Activated naive CD4-positive, alpha-beta T cell treated with anti-CD3 and anti-CD28 coated beads, Interleukin-2, amount 50 U/mL, for 72 hours (primary cell): ENCODE results near the gene AFAP1. TPM values are rescaled to one million over a fixed set of nuclear protein-coding genes. Genes with fewer than 3 reads are reported as not detected.

ENCODE experiments used
- ATAC-seq, 2 donors: fragments of 150-1000 bp; cut with Tn5 transposase; 2 replicates each; pipeline ENCODE4 v1.10.0; 2021; ENCODE audit warnings: mild to moderate bottlenecking in 2 of 2, moderate library complexity in 2 of 2
- DNase-seq, 2 donors: peaks; one replicate each; pipeline ENCODE4 v3.0.0; 2021 to 2022; ENCODE audit warnings: low spot score in 2 of 2
- H3K27ac Mint-ChIP-seq, 2 donors: one replicate each; pipeline ENCODE4 v1.8.0; 2022; ENCODE audit warnings: mild to moderate bottlenecking in 2 of 2, mixed read lengths in 2 of 2
- H3K36me3 Mint-ChIP-seq, 2 donors: one replicate each; pipeline ENCODE4 v1.8.0; 2022; ENCODE audit warnings: mixed read lengths in 2 of 2
- H3K9me3 Mint-ChIP-seq, 2 donors: one replicate each; pipeline ENCODE4 v1.8.0; 2022; ENCODE audit warnings: mixed read lengths in 2 of 2
- total RNA-seq, 2 donors: library from RNA; stranded (reverse); gene quantifications; one replicate each; pipeline ENCODE4 v1.2.3, GENCODE V29; 2022

AFAP1 gene, protein sequence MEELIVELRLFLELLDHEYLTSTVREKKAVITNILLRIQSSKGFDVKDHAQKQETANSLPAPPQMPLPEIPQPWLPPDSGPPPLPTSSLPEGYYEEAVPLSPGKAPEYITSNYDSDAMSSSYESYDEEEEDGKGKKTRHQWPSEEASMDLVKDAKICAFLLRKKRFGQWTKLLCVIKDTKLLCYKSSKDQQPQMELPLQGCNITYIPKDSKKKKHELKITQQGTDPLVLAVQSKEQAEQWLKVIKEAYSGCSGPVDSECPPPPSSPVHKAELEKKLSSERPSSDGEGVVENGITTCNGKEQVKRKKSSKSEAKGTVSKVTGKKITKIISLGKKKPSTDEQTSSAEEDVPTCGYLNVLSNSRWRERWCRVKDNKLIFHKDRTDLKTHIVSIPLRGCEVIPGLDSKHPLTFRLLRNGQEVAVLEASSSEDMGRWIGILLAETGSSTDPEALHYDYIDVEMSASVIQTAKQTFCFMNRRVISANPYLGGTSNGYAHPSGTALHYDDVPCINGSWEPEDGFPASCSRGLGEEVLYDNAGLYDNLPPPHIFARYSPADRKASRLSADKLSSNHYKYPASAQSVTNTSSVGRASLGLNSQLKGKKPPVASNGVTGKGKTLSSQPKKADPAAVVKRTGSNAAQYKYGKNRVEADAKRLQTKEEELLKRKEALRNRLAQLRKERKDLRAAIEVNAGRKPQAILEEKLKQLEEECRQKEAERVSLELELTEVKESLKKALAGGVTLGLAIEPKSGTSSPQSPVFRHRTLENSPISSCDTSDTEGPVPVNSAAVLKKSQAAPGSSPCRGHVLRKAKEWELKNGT
- 10 to 100 TPM; 10.2 to 41.9 TPM for total RNA-seq

DNA sequence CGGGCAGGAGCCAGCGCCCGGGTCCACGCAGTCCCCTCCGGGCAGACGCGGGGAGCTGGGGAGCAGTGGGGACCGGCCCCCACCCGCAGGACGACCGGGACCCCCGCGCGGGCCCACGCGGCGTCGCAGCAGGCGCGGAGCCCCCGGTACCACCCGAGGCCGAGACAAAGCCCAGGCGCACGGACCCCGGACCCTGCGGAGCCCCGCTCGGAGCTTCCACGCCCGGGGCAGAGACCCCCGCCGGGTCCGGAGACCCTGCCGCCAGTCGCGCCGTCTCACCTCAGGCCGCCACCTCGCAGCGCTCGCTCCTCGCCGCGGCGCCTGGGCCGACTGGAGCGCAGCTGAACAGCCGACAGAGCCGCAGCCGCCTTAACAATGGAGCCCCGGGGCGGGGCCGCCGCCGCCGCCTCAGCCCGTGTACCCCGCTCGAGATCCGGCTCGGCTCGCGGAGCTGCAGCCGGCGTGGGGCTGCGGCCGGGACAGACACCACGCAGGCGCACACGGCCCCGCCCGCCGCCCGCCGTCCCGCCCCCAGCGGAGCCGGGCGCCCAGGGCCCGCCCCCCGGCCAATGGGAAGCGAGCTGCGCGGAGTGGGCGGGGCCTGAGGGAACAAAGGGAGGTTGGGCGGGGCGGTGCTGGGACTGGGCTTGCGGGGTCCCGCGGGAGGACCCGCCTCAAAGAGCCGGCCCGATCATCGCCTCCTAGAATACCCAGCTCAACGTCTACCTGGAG is at the start of gene AFAP1:
Gene AFAP1, minus strand, starts transcription at position 485 of the 732 bp plus-strand sequence. CDS start 67,783 bp downstream, outside the sequence.
- H3K9me3 Mint-ChIP-seq = no peaks in the 10 kb centered on the region
- H3K27ac Mint-ChIP-seq = no peak within 1 kb of the TSS
- DNase-seq (peak; percentile 88 to 94), ATAC-seq (peak; percentile 95 to 96)
- H3K36me3 Mint-ChIP-seq = peaks cover 0 to 13% of the 10 kb centered on the region in 2 donors

DNA sequence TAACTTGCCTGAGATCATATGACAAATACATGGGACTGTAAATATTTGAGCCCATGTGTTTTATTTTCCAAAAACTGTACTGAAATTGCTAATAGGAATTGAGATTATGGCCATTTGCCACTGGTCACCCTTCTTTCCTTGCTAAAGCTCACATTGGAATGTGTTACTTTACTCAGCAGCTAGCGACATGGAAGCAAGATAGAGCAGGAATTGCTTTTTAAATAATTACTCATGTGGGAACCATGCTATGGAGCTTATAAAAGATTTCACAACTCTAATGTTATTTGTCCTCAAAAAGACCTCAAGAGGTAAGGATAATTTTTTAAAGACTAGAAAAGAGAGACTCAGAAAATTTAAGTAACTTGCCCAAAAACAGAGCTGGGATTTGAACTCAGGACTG is 48.8 kb upstream of the AFAP1 start:
- ATAC-seq (no peak), DNase-seq (no peak)
- H3K9me3 Mint-ChIP-seq = no peaks in the 10 kb centered on the region
- H3K36me3 Mint-ChIP-seq = peaks cover 0 to 5% of the 10 kb centered on the region in 2 donors
- no peak overlapping the region for H3K27ac Mint-ChIP-seq

- Mint-ChIP-seq H3K9me3 (no peaks in the 10 kb centered on the region), H3K27ac (no peak overlapping the region), H3K36me3 (peaks cover 0 to 5% of the 10 kb centered on the region in 2 donors)
- ATAC-seq = peak; percentile 74 to 79
- DNase-seq = peak in 1 of 2 donors; percentile 83
These were observed 47.7 kb upstream of the AFAP1 start for GRCh38 chr4:7987148-7987989.

GRCh38 chr4:7985891-7986441 is 46.3 kb upstream of the AFAP1 start:
- no peaks in the 10 kb centered on the region for H3K9me3 Mint-ChIP-seq
- ATAC-seq (no peak), DNase-seq (no peak)
- H3K36me3 Mint-ChIP-seq = peaks cover 0 to 5% of the 10 kb centered on the region in 2 donors
- peak overlapping the region in 1 of 2 donors; percentile 5 for H3K27ac Mint-ChIP-seq

DNA sequence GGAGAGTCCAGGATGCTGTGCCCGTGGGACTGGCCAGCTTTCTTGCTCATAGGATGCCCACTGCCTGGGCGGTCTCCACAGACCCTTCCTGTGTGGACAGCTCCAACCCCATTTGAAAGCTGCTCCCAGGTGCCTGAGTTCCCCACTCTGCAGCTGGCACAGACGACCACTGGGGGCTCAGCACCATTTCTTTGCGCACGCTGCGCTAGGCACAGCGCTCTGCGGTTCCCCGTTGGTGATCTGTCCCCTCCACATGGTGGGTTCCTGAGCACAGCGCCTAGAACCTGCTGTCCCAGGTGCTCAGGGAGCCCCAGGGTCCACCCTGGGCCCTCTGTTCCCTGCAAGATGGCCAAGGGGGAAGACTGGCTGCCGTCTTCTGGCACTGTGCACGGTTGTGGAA is 45.4 kb upstream of the AFAP1 start:
- Mint-ChIP-seq H3K27ac (no peak overlapping the region), H3K9me3 (no peaks in the 10 kb centered on the region), H3K36me3 (peaks cover 0 to 5% of the 10 kb centered on the region in 2 donors)
- no peak for DNase-seq
- no peak for ATAC-seq

- no peaks in the 10 kb centered on the region for H3K36me3 Mint-ChIP-seq
- H3K27ac Mint-ChIP-seq = no peak overlapping the region
- DNase-seq (no peak), ATAC-seq (no peak)
- no peaks in the 10 kb centered on the region for H3K9me3 Mint-ChIP-seq
These were observed 44.7 kb upstream of the AFAP1 start for GRCh38 chr4:7984286-7984925.

GRCh38 chr4:7983296-7983695 is 43.6 kb upstream of the AFAP1 start:
- no peaks in the 10 kb centered on the region for H3K36me3 Mint-ChIP-seq
- no peak for ATAC-seq
- no peaks in the 10 kb centered on the region for H3K9me3 Mint-ChIP-seq

GRCh38 chr4:7981738-7982394 is 42.2 kb upstream of the AFAP1 start:
- H3K27ac Mint-ChIP-seq = no peak overlapping the region
- DNase-seq (no peak), ATAC-seq (no peak)
- H3K9me3 Mint-ChIP-seq = no peaks in the 10 kb centered on the region
- H3K36me3 Mint-ChIP-seq = no peaks in the 10 kb centered on the region

More at GRCh38 chr4:7983296-7983695, 43.6 kb upstream of the AFAP1 start:
- no peak for DNase-seq
- peak overlapping the region in 1 of 2 donors; percentile 84 for H3K27ac Mint-ChIP-seq

DNA sequence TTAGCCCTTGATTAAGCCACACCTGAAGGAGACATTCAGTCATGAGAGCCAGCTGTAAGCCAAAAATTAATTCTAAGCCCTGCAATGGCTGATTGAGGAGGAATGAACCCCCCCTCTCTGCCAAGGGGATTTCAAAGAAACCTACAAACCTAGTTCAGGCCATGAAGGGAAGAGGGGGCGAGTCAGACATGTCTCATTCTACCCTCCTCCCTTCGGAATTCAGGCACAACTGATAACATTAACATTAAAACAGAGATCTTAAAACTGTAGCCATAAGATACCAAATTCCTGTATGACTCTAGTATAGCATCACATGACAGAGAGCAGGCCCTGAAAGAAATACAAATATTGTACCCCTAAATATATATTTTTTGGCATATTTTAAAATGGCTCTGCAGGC is 40.4 kb upstream of the AFAP1 start:
- DNase-seq = no peak
- no peak for ATAC-seq
- H3K27ac Mint-ChIP-seq = peak overlapping the region in 1 of 2 donors; percentile 86
- no peaks in the 10 kb centered on the region for H3K9me3 Mint-ChIP-seq
- no peaks in the 10 kb centered on the region for H3K36me3 Mint-ChIP-seq

- H3K27ac Mint-ChIP-seq = peak overlapping the region in 1 of 2 donors; percentile 86
- no peaks in the 10 kb centered on the region for H3K36me3 Mint-ChIP-seq
- ATAC-seq = no peak
- DNase-seq = no peak
- no peaks in the 10 kb centered on the region for H3K9me3 Mint-ChIP-seq
These were observed 39.9 kb upstream of the AFAP1 start for GRCh38 chr4:7979652-7979968.

DNA sequence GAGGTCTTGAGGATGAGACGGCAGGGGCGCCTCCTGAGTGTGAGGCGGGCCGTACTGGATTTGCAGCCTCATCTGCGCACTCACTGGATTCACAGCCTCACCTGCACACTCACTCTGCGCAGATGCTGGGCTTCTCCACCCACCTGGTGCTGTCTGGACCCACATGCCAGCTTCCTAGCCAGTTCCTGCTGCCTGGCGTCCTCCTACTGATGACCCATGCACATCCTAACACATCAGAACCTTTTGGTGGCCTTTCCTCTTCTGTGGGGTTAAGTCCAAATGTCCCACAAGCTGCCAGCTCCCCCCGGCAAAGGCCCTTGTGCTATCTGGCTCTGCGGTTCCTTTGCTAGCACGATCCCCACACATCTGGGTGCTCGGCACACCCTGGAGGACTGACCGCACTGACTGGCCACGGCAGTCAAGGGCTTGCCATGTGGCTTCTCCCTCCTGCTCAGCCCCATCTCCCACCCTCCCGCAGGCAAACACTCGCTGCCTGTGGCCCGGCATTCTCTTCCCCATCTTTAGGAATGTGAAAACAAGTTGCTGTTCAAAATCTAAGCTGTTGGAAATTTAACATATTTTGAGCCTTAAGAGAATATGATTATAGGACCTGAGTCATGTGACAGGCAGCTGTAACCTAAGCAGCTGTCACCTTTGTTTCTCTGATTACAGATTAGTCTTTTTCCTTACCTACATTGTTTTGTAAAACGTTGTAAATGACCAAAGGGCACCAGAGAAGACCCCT is 39.4 kb upstream of the AFAP1 start:
- no peak for DNase-seq
- ATAC-seq = no peak
- Mint-ChIP-seq H3K9me3 (no peaks in the 10 kb centered on the region), H3K36me3 (no peaks in the 10 kb centered on the region), H3K27ac (no peak overlapping the region)

DNA sequence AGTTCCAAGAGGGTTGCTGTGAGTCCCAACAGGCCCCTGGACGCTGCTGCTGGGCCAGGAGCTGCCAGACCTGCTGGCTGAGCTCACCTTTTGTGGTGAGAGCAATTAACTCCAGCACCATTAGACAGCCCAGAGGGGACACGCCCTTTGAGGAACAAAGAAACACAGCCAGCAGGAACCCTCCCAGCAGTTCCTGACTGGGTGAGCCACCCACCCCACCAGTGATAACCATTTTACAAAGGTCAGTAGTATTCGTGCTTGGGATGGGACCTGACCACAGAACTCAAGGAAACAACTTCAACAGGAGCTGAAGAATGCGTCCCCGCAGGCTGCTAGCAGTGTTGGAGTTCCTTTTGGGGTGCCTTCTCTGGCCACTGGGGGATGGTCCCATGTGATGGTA is 38.8 kb upstream of the AFAP1 start:
- no peaks in the 10 kb centered on the region for H3K9me3 Mint-ChIP-seq
- no peak overlapping the region for H3K27ac Mint-ChIP-seq
- DNase-seq = no peak
- no peak for ATAC-seq
- no peaks in the 10 kb centered on the region for H3K36me3 Mint-ChIP-seq

DNA sequence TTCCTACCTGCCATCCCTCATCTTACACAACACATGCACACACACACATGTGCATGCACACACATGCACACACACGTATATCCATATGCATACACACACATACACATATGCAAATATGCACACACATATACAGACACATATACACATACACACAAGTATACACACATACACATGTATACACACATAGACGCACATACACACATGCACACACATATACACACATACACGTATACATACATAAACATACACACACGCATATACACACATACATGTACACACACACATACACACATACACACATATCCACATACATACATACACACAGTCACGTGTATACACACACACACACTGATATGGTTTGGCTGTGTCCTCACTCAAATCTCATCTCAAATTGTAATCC is 37.0 kb upstream of the AFAP1 start:
- Mint-ChIP-seq H3K36me3 (peaks cover 0 to 13% of the 10 kb centered on the region in 2 donors), H3K9me3 (no peaks in the 10 kb centered on the region), H3K27ac (no peak overlapping the region)
- DNase-seq = no peak
- ATAC-seq = no peak

DNA sequence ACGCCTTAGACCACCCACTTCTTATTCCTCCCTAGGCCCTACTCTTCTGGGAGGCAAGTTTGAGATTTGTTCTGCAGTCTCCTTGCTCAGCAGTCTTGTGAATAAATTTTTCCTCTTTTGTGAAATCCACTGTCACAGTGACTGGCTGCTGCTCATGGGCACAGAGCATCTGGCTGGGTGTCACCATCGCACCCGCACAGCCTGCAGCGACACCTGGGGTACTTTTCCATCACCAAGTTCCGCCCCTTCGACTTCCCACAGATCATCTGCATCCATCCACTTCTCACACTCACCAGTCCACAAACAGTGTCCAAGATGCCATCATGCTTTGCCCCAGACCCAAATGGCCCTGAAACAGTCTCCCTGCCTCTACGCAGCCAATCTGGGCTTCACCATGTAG is 36.4 kb upstream of the AFAP1 start:
- no peaks in the 10 kb centered on the region for H3K9me3 Mint-ChIP-seq
- H3K36me3 Mint-ChIP-seq = peaks cover 0 to 19% of the 10 kb centered on the region in 2 donors
- ATAC-seq (no peak), DNase-seq (no peak)
- H3K27ac Mint-ChIP-seq = no peak overlapping the region
